Loucy (cell line): ENCODE results near the gene PGRMC1.

Experiments
- H2AFZ ChIP-seq: fragments of 200-600 bp; sonication (generic); 2 replicates; pipeline ENCODE4 v1.6.0; 2016; ENCODE audit warnings: antibody characterized with exemption, mild to moderate bottlenecking, low read length, moderate library complexity
- H3F3A ChIP-seq: fragments of 200-600 bp; 2 replicates; pipeline ENCODE4 v1.6.0; 2016; ENCODE audit warnings: antibody characterized with exemption, low read depth, mild to moderate bottlenecking
- H3K27me3 ChIP-seq: fragments of 200-600 bp; sonication (generic); 2 replicates; pipeline ENCODE4 v1.6.1; 2014; ENCODE audit warnings: low read length, mild to moderate bottlenecking; ENCODE audit not compliant: insufficient read depth, poor library complexity, severe bottlenecking
- H3K36me3 ChIP-seq: fragments of 200-600 bp; sonication (generic); 2 replicates; pipeline ENCODE4 v1.6.1; 2016; ENCODE audit warnings: low read length; ENCODE audit not compliant: insufficient read depth
- H3K4me1 ChIP-seq: fragments of 200-600 bp; sonication (generic); 2 replicates; pipeline ENCODE4 v1.5.1; 2014; ENCODE audit warnings: low read length, mild to moderate bottlenecking; ENCODE audit not compliant: insufficient read depth, poor library complexity, severe bottlenecking
- H3K4me2 ChIP-seq: fragments of 200-600 bp; sonication (generic); 2 replicates; pipeline ENCODE4 v1.6.0; 2014; ENCODE audit warnings: antibody characterized with exemption, low read length, low read depth, mild to moderate bottlenecking; ENCODE audit not compliant: poor library complexity, severe bottlenecking
- H3K4me3 ChIP-seq: fragments of 200-600 bp; sonication (generic); 2 replicates; pipeline ENCODE4 v1.5.1; 2014; ENCODE audit warnings: low read length, mild to moderate bottlenecking, mixed read lengths; ENCODE audit not compliant: poor library complexity, severe bottlenecking
- H3K79me2 ChIP-seq: fragments of 200-600 bp; sonication (generic); 2 replicates; pipeline ENCODE4 v1.6.1; 2014; ENCODE audit warnings: low read length; ENCODE audit not compliant: insufficient read depth
- H3K9ac ChIP-seq: fragments of 200-600 bp; sonication (generic); 2 replicates; pipeline ENCODE4 v1.6.0; 2014; ENCODE audit warnings: mild to moderate bottlenecking, low read depth, low read length, moderate library complexity; ENCODE audit not compliant: poor library complexity, severe bottlenecking
- H3K9me2 ChIP-seq: fragments of 200-600 bp; sonication (generic); replicated peaks from 2 replicates; pipeline ENCODE4 v1.6.1; 2016; ENCODE audit warnings: low read depth, low read length, mixed read lengths
- H3K9me3 ChIP-seq: fragments of 200-600 bp; sonication (generic); 2 replicates; pipeline ENCODE4 v1.6.1; 2014; ENCODE audit warnings: mild to moderate bottlenecking, antibody characterized with exemption, low read length, low read depth; ENCODE audit not compliant: insufficient read depth
- H4K20me1 ChIP-seq: fragments of 200-600 bp; sonication (generic); 2 replicates; pipeline ENCODE4 v1.6.0; 2014; ENCODE audit warnings: antibody characterized with exemption, low read length, mild to moderate bottlenecking; ENCODE audit not compliant: insufficient read depth, poor library complexity, severe bottlenecking
- EZH2phosphoT487 ChIP-seq: fragments of 200-600 bp; IDR thresholded peaks from 2 replicates; pipeline ENCODE4 v1.6.1; 2018; ENCODE audit warnings: antibody characterized with exemption, mild to moderate bottlenecking, moderate library complexity, borderline replicate concordance
- TF ChIP-seq, protein P1 (sequence below): fragments of 200-600 bp; sonication (generic); conservative IDR thresholded peaks from 2 replicates; pipeline ENCODE4 v1.5.1; 2014; ENCODE audit warnings: mild to moderate bottlenecking, antibody characterized with exemption, low read length

PGRMC1 gene

DNA sequence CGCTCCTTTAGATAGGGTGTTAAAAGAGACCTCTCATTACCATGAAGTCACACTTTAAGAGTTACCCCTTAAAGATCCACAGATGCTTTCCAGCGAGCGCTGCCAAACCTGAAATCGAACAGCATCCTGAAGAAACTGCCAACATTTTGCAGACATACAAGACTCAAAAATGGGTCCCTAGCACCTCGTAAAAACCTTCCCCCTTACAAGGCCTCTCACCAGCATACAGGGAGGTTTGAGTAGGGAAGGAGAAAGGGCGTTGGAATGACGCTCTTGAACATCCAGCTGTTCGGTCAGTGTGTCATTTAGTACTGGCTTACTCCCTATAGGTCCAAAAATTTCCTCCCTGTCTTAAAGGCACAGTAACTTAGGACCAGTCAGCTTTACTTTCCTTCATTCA, 45.3 kb upstream of the PGRMC1 start:
- Histone ChIP-seq H4K20me1 (no peaks in the 10 kb centered on the region), H3K36me3 (no peaks in the 10 kb centered on the region), H2AFZ (no peak overlapping the region), H3F3A (no peaks in the 10 kb centered on the region), H3K9me2 (no peaks in the 10 kb centered on the region), H3K79me2 (no peaks in the 10 kb centered on the region), H3K9me3 (no peaks in the 10 kb centered on the region), H3K9ac (no peak overlapping the region), H3K4me1 (no peaks in the 10 kb centered on the region), H3K27me3 (no peaks in the 10 kb centered on the region), H3K4me2 (no peak overlapping the region), H3K4me3 (no peak overlapping the region)
- no peak for TF ChIP-seq EZH2phosphoT487
- TF ChIP-seq, protein P1, sequence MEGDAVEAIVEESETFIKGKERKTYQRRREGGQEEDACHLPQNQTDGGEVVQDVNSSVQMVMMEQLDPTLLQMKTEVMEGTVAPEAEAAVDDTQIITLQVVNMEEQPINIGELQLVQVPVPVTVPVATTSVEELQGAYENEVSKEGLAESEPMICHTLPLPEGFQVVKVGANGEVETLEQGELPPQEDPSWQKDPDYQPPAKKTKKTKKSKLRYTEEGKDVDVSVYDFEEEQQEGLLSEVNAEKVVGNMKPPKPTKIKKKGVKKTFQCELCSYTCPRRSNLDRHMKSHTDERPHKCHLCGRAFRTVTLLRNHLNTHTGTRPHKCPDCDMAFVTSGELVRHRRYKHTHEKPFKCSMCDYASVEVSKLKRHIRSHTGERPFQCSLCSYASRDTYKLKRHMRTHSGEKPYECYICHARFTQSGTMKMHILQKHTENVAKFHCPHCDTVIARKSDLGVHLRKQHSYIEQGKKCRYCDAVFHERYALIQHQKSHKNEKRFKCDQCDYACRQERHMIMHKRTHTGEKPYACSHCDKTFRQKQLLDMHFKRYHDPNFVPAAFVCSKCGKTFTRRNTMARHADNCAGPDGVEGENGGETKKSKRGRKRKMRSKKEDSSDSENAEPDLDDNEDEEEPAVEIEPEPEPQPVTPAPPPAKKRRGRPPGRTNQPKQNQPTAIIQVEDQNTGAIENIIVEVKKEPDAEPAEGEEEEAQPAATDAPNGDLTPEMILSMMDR: no peak

DNA sequence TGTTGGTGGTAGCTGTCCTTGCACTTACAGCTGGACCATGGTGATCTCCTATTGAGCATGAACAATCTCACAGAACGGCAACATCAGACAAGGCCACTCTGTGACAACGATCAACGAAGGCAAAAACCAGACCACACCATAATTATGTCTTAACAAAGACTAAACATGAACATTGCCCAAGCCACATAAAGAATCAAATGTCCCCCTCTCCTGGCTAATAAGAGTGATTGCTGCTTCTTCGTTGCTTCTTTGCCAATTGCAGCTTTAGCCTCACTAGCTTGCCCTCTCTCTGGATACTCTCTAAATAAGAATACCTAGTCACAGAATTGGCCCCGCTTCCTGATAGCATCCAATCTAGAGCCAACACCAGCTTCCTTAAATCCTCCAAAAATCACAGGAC, 41.5 kb upstream of the PGRMC1 start:
- no peaks in the 10 kb centered on the region for H3K9me3 ChIP-seq
- H3K79me2 ChIP-seq: no peaks in the 10 kb centered on the region
- H3K4me2 ChIP-seq: no peak overlapping the region
- H4K20me1 ChIP-seq: no peaks in the 10 kb centered on the region
- no peaks in the 10 kb centered on the region for H3K4me1 ChIP-seq
- no peaks in the 10 kb centered on the region for H3K9me2 ChIP-seq
- H3K4me3 ChIP-seq: no peak overlapping the region
- no peaks in the 10 kb centered on the region for H3F3A ChIP-seq
- no peak overlapping the region for H2AFZ ChIP-seq
- no peaks in the 10 kb centered on the region for H3K27me3 ChIP-seq
- no peaks in the 10 kb centered on the region for H3K36me3 ChIP-seq
- no peak for TF ChIP-seq EZH2phosphoT487
- TF ChIP-seq, protein P1: peak; percentile 47
- no peak overlapping the region for H3K9ac ChIP-seq

DNA sequence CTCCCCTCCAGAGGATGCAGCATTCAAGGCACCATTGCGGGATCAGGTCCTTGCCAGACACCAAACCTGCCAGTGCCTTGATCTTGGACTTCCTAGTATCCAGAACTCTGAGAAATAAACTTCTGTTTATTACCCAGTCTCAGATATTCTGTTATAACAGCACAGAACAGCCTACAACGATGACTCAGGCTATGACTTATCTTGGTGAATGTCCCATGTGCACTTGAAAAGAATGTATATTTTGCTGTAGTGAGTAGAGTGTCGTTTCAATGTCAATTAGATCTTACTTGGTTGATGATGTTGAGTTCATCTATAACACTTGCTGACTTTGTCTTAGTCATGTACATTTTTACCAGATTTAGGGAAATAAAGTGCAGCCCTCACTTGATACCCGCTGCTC, 34.5 kb upstream of the PGRMC1 start:
- Histone ChIP-seq H3K4me3 (no peak overlapping the region), H3K4me1 (no peaks in the 10 kb centered on the region), H3K4me2 (no peak overlapping the region), H3K36me3 (no peaks in the 10 kb centered on the region), H3K79me2 (no peaks in the 10 kb centered on the region), H3F3A (no peaks in the 10 kb centered on the region), H3K9me2 (no peaks in the 10 kb centered on the region), H3K27me3 (no peaks in the 10 kb centered on the region), H2AFZ (no peak overlapping the region), H3K9me3 (no peaks in the 10 kb centered on the region), H4K20me1 (no peaks in the 10 kb centered on the region), H3K9ac (no peak overlapping the region)
- TF ChIP-seq, protein P1: no peak
- no peak for TF ChIP-seq EZH2phosphoT487
